Panc1 (cell line): ENCODE results near the gene PSMB10. TPM values are rescaled to one million over a fixed set of nuclear protein-coding genes. Genes with fewer than 3 reads are reported as not detected.

Experiments
- ATAC-seq: fragments of 200-7000 bp; cut with Tn5 transposase; 2 replicates; pipeline ENCODE4 v1.9.1; 2020; ENCODE audit warnings: mild to moderate bottlenecking, moderate library complexity
- BruUV-seq: library from RNA; stranded (reverse); fragments of 400-500 nt; replicated peaks from 2 replicates; lab custom pipeline; 2021; lab: Mats Ljungman, UMichigan
- CTCF ChIA-PET: fragments of 300-600 bp; sonication (Branson Sonifier 250); formaldehyde crosslinking; loops from one replicate; lab custom pipeline; 2022; ENCODE audit warnings: antibody characterized with exemption; lab: Charles Lee
- POLR2A ChIA-PET: fragments of 300-600 bp; sonication (Branson Sonifier 250); formaldehyde crosslinking; loops from one replicate; lab custom pipeline; 2022; ENCODE audit warnings: antibody characterized with exemption; lab: Charles Lee
- DNase-seq: peaks from one replicate; pipeline ENCODE4 v3.0.0-alpha.2; 2010; ENCODE audit warnings: low read depth, low spot score
- H3K27ac ChIP-seq: 2 replicates; pipeline ENCODE4 v1.5.1; 2011; ENCODE audit warnings: mild to moderate bottlenecking, low read length, inconsistent platforms
- H3K27me3 ChIP-seq: fragments of 200-500 bp; sonication (Bioruptor generic); 2 replicates; pipeline ENCODE4 v1.6.0; 2014; ENCODE audit warnings: low read length, inconsistent platforms; ENCODE audit not compliant: control insufficient read depth, insufficient read depth
- H3K36me3 ChIP-seq: fragments of 200-500 bp; sonication (Bioruptor generic); 2 replicates; pipeline ENCODE4 v1.5.1; 2014; ENCODE audit warnings: inconsistent platforms, mild to moderate bottlenecking, low read length, moderate library complexity; ENCODE audit not compliant: control insufficient read depth, insufficient read depth
- H3K4me1 ChIP-seq: 2 replicates; pipeline ENCODE4 v1.5.1; 2011; ENCODE audit warnings: inconsistent platforms, mild to moderate bottlenecking, low read length, moderate library complexity; ENCODE audit not compliant: control insufficient read depth, insufficient read depth
- H3K4me3 ChIP-seq, 2 experiments: 2 replicates each; pipeline ENCODE4 v1.5.1; 2011 to 2012; ENCODE audit warnings: low read depth in 2 of 2, low read length in 2 of 2, mild to moderate bottlenecking in 2 of 2, inconsistent platforms in 1 of 2, moderate library complexity in 1 of 2
- H3K9me3 ChIP-seq: fragments of 200-500 bp; sonication (Bioruptor generic); 2 replicates; pipeline ENCODE4 v1.5.1; 2014; ENCODE audit warnings: low read depth, mild to moderate bottlenecking, inconsistent platforms, low read length, moderate library complexity; ENCODE audit not compliant: control insufficient read depth, insufficient read depth
- POLR2AphosphoS5 ChIP-seq: IDR thresholded peaks from 2 replicates; pipeline ENCODE4 v1.6.1; 2012; ENCODE audit warnings: mild to moderate bottlenecking, low read depth, low read length, moderate library complexity
- REST ChIP-seq, 2 experiments: IDR thresholded peaks; 2 replicates each; pipeline ENCODE4 v1.6.1; 2011 to 2012; ENCODE audit warnings: low read depth in 2 of 2, control low read depth in 1 of 2, low read length in 1 of 2, mild to moderate bottlenecking in 1 of 2, moderate library complexity in 1 of 2; ENCODE audit not compliant: insufficient read depth in 1 of 2
- SIN3A ChIP-seq: IDR thresholded peaks from 2 replicates; pipeline ENCODE4 v1.6.1; 2012; ENCODE audit warnings: low read depth, mild to moderate bottlenecking, low read length, moderate library complexity, borderline replicate concordance; ENCODE audit not compliant: insufficient read depth
- TCF7L2 ChIP-seq: IDR thresholded peaks from 2 replicates; pipeline ENCODE4 v1.6.1; 2011; ENCODE audit warnings: mild to moderate bottlenecking, low read depth, low read length, inconsistent platforms
- in situ Hi-C: cut with HindIII; loops from 2 replicates; pipeline ENCODE4 v1.10.0; 2016; ENCODE audit warnings: low sequenced_read_pairs, low pct_unique_long_range_greater_than_20kb
- intact Hi-C: fragments of 100-400 bp; cut with micrococcal nuclease; formaldehyde crosslinking; loops from one replicate; pipeline ENCODE4 v1.10.0; 2022; ENCODE audit not compliant: unreplicated experiment
- total RNA-seq: library from RNA; stranded (reverse); gene quantifications from one replicate; pipeline ENCODE4 v1.2.1, GENCODE V29; 2021; ENCODE audit not compliant: unreplicated experiment
- TF ChIP-seq, protein P1 (sequence below): fragments of 450-650 bp; IDR thresholded peaks from 2 replicates; pipeline ENCODE4 v1.5.1; 2017; ENCODE audit warnings: mild to moderate bottlenecking

Gene PSMB10
- total RNA-seq, 1 experiment from 2014 or later = 47.7 TPM

DNA sequence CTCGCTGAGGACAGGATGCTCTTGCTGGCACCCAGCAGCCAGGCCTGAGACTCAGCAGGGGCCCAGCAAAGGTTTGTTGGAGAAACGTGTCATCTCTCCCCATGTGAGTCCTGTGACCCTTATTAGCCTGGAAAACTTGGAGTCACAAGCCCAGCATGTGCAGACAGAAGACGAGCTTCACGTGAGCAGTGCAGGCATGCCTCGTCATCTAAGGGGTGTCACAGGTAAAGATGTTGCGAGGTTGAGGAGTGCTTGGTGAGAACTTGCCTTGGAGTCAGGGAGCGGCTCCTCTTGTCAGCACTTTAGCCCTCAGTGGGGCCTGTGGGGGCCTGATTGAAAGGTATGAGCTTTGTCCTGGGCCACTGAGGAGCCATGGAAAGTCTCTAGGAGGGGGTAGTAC lies 2.8 kb downstream of the PSMB10 start:
- in situ Hi-C loops (no loop called here), intact Hi-C loops (no loop called here)
- H3K4me1 ChIP-seq = 0 out of 2 replicates have a peak, but pooled peaks cover 4% of the 10 kb centered on the region
- no peak overlapping the region for H3K4me3 ChIP-seq
- ChIA-PET CTCF (interaction anchor here (0.6 kb wide), 1 partner anchor 50 kb away, joined by 5 read pairs; no protein-coding TSS in a partner anchor), POLR2A (interaction anchor here (0.5 kb wide), 1 partner anchor 117 kb away, joined by 4 read pairs; no protein-coding TSS in a partner anchor)
- no peak overlapping the region for H3K27ac ChIP-seq
- H3K36me3 ChIP-seq = peaks cover 2% of the 10 kb centered on the region; the same call in 1 of the 2 replicates
- no peaks in the 10 kb centered on the region for H3K9me3 ChIP-seq
- BruUV-seq = no TSS peak
- no peaks in the 10 kb centered on the region for H3K27me3 ChIP-seq
- no peak for ATAC-seq
- no peak for TF ChIP-seq REST (IDR thresholded peaks at IDR 0.05; ENCODE audit: insufficient read depth in 1 of 2, low read depth in 2 of 2, low read length in 1 of 2)
- DNase-seq = no peak

- Histone ChIP-seq H3K27me3 (no peaks in the 10 kb centered on the region), H3K9me3 (no peaks in the 10 kb centered on the region), H3K4me1 (0 out of 2 replicates have a peak, but pooled peaks cover 4% of the 10 kb centered on the region), H3K36me3 (peaks cover 2% of the 10 kb centered on the region; the same call in 1 of the 2 replicates), H3K27ac (no peak overlapping the region), H3K4me3 (no peak overlapping the region)
- no TSS peak for BruUV-seq
- ChIA-PET CTCF (no interaction called here), POLR2A (no interaction called here)
- in situ Hi-C loops (no loop called here), intact Hi-C loops (no loop called here)
- no peak for ATAC-seq
- DNase-seq = no peak
- no peak for TF ChIP-seq SIN3A
- TF ChIP-seq, protein P1, sequence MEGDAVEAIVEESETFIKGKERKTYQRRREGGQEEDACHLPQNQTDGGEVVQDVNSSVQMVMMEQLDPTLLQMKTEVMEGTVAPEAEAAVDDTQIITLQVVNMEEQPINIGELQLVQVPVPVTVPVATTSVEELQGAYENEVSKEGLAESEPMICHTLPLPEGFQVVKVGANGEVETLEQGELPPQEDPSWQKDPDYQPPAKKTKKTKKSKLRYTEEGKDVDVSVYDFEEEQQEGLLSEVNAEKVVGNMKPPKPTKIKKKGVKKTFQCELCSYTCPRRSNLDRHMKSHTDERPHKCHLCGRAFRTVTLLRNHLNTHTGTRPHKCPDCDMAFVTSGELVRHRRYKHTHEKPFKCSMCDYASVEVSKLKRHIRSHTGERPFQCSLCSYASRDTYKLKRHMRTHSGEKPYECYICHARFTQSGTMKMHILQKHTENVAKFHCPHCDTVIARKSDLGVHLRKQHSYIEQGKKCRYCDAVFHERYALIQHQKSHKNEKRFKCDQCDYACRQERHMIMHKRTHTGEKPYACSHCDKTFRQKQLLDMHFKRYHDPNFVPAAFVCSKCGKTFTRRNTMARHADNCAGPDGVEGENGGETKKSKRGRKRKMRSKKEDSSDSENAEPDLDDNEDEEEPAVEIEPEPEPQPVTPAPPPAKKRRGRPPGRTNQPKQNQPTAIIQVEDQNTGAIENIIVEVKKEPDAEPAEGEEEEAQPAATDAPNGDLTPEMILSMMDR = no peak
- TF ChIP-seq POLR2AphosphoS5 = no peak
- no peak for TF ChIP-seq REST (IDR thresholded peaks at IDR 0.05; ENCODE audit: insufficient read depth in 1 of 2, low read depth in 2 of 2, low read length in 1 of 2)
- no peak for TF ChIP-seq TCF7L2
Observed at GRCh38 chr16:67932462-67932840, 4.2 kb downstream of the PSMB10 start.
